Adrenal gland (tissue), 12 donors: Measurements from ENCODE around the gene C1QTNF12. TPM values are rescaled to one million over a fixed set of nuclear protein-coding genes. Genes with fewer than 3 reads are reported as not detected.

ENCODE experiments used
- DNase-seq, 7 donors: peaks; one replicate each; pipeline ENCODE4 v3.0.0-alpha.2; 2019 to 2020
- H3K27ac ChIP-seq, 5 donors: fragments of 200-600 bp; sonication (generic) in 4 of 5; 1 replicate in 3 of 5; 2 replicates in 2 of 5; pipeline versions ENCODE4 v1.5.1 to v1.8.0; 2016 to 2020; ENCODE audit warnings: mild to moderate bottlenecking in 1 of 5
- H3K27me3 ChIP-seq: fragments of 200-600 bp; 2 replicates; pipeline ENCODE4 v1.8.0; 2021
- H3K36me3 ChIP-seq, 2 donors: fragments of 200-600 bp; replicated peaks in 1 of 2; 1 replicate in 1 of 2; 2 replicates in 1 of 2; pipeline versions ENCODE4 v1.5.1 to v1.8.0; 2018 to 2022
- H3K4me1 ChIP-seq, 2 donors: fragments of 200-600 bp; replicated peaks in 1 of 2; 1 replicate in 1 of 2; 2 replicates in 1 of 2; pipeline versions ENCODE4 v1.5.1 to v1.8.0; 2018 to 2021
- H3K4me3 ChIP-seq, 4 donors: fragments of 200-600 bp; sonication (generic) in 3 of 4; one replicate each; pipeline ENCODE4 v1.5.1; 2016 to 2018
- H3K9me3 ChIP-seq, 3 donors: fragments of 200-600 bp; sonication (generic) in 1 of 3; replicated peaks in 1 of 3; 1 replicate in 2 of 3; 2 replicates in 1 of 3; pipeline versions ENCODE4 v1.5.1 to v1.8.0; 2016 to 2021
- CTCF ChIP-seq, 6 experiments: fragments of 450-650 bp in 4 of 6; fragments of 200-600 bp in 2 of 6; sonication (generic) in 1 of 6; IDR thresholded peaks; 1 replicate in 5 of 6; 2 replicates in 1 of 6; pipeline versions ENCODE4 v1.5.1 to v1.8.0; 2016 to 2021; ENCODE audit warnings: antibody characterized with exemption in 6 of 6, mild to moderate bottlenecking in 2 of 6, moderate library complexity in 1 of 6
- POLR2A ChIP-seq, 2 donors: fragments of 450-650 bp; IDR thresholded peaks; one replicate each; pipeline ENCODE4 v1.6.1; 2017; ENCODE audit warnings: antibody characterized with exemption in 2 of 2, mild to moderate bottlenecking in 2 of 2, moderate library complexity in 1 of 2
- WGBS, 4 donors: extraction: QIAGEN DNeasy Blood & Tissue Kit in 2 of 4; methylation state at CpG; one replicate each; pipeline versions ENCODE4 v1.1.5 to v1.1.7; 2013 to 2017; 5-methylcytosine and 5-hydroxymethylcytosine counted together
- intact Hi-C, 2 donors: fragments of 100-400 bp; cut with DNase I; formaldehyde crosslinking; loops; one replicate each; pipeline versions ENCODE4 v1.14.1 to v1.15.0; 2022 to 2023
- polyA plus RNA-seq, 3 donors: library from polyadenylated mRNA; stranded (reverse); fragments of 200-250 nt in 2 of 3; fragments of 350-450 nt in 1 of 3; fragmentation: Illumina TruSeq in 1 of 3; extraction: RNeasy Lipid Tissue Mini Kit (QIAGEN cat#74804) in 1 of 3; gene quantifications; one replicate each; pipeline ENCODE4 v1.2.3, GENCODE V29; 2013 to 2014
- total RNA-seq, 9 donors: library from RNA; depleted of rRNA in 4 of 9; stranded (reverse); fragments of >200 nt in 4 of 9; fragments of 120-200 nt in 1 of 9; fragmentation: NEBNext Ultra II Directional in 1 of 9; extraction: Animal tissue kit (Norgen Biotek cat#: 25700) in 1 of 9; gene quantifications; one replicate each; pipeline versions ENCODE4 v1.1.0 to v1.2.4, GENCODE V29; 2013 to 2023
- donor health status: healthy with polysubstance abuse.
- donor health status: Bipolar disorder and iron deficiency.
- donor health status: DM: yes; HTN: yes; CAD: no.
- donor health status: DM: no; HTN: no; CAD: no.
- donor health status: DM: no; HTN: no; CAD: no.
- donor health status: DM: yes; HTN: yes; CAD: no.

The C1QTNF12 gene
- total and polyA plus RNA-seq, 12 donors: 0.28 to 4.3 (median 1.3) TPM; not detected in 3

GRCh38 chr1:1244192-1244811, 2.2 kb downstream of the C1QTNF12 start:
- no peak overlapping the region for H3K4me3 ChIP-seq
- H3K27me3 ChIP-seq: peaks cover 13% of the 10 kb centered on the region
- WGBS, 4 donors: 74 to 84% (median 76%) methylated on average over 19 to 30 of the region's 30 CpGs
- no peaks in the 10 kb centered on the region for H3K36me3 ChIP-seq
- intact Hi-C loops: no loop called here
- no peak overlapping the region for H3K27ac ChIP-seq
- H3K9me3 ChIP-seq: no peaks in the 10 kb centered on the region
- no peaks in the 10 kb centered on the region for H3K4me1 ChIP-seq
- no peak for TF ChIP-seq POLR2A (IDR thresholded peaks at IDR 0.05)
- no peak for TF ChIP-seq CTCF (IDR thresholded peaks at IDR 0.05)
- DNase-seq: no peak

- Histone ChIP-seq H3K4me1 (no peaks in the 10 kb centered on the region), H3K36me3 (no peaks in the 10 kb centered on the region), H3K4me3 (no peak overlapping the region), H3K27me3 (peaks cover 13% of the 10 kb centered on the region), H3K27ac (no peak overlapping the region), H3K9me3 (no peaks in the 10 kb centered on the region)
- intact Hi-C loops: no loop called here
- TF ChIP-seq CTCF (IDR thresholded peaks at IDR 0.05) (no peak), POLR2A (IDR thresholded peaks at IDR 0.05) (no peak)
- 53 to 83% (median 62%) methylated on average over 2 to 23 of the region's 23 CpGs for WGBS, 4 donors
- DNase-seq: no peak
These were observed 2.7 kb downstream of the C1QTNF12 start for GRCh38 chr1:1243807-1244191.

- WGBS, 4 donors: 84 to 93% (median 89%) methylated on average over 10 to 23 of the region's 23 CpGs
- peaks cover 18% of the 10 kb centered on the region for H3K27me3 ChIP-seq
- no peaks in the 10 kb centered on the region for H3K9me3 ChIP-seq
- H3K36me3 ChIP-seq: no peaks in the 10 kb centered on the region
- intact Hi-C loops: no loop called here
- H3K4me1 ChIP-seq: no peaks in the 10 kb centered on the region
- TF ChIP-seq CTCF (IDR thresholded peaks at IDR 0.05) (no peak), POLR2A (IDR thresholded peaks at IDR 0.05) (no peak)
- no peak overlapping the region for H3K27ac ChIP-seq
- DNase-seq: no peak
- H3K4me3 ChIP-seq: no peak overlapping the region
These were observed 3.3 kb downstream of the C1QTNF12 start for GRCh38 chr1:1243266-1243660.

- Histone ChIP-seq H3K27me3 (peaks cover 20% of the 10 kb centered on the region), H3K9me3 (no peaks in the 10 kb centered on the region), H3K4me1 (no peaks in the 10 kb centered on the region), H3K36me3 (no peaks in the 10 kb centered on the region), H3K4me3 (no peak overlapping the region), H3K27ac (no peak overlapping the region)
- intact Hi-C loops: no loop called here
- TF ChIP-seq CTCF (IDR thresholded peaks at IDR 0.05) (no peak), POLR2A (IDR thresholded peaks at IDR 0.05) (no peak)
- DNase-seq: no peak
- 83 to 95% (median 88%) methylated on average over 8 to 41 of the region's 41 CpGs for WGBS, 4 donors
These were observed 3.9 kb downstream of the C1QTNF12 start for GRCh38 chr1:1242461-1243265.
